Central memory CD8-positive, alpha-beta T cell (primary cell): ENCODE results near the gene METTL24.

Source experiments
- ATAC-seq: fragments of 150-1000 bp; cut with Tn5 transposase; replicated peaks from 2 replicates; pipeline ENCODE4 v1.10.0; 2022; ENCODE audit warnings: mild to moderate bottlenecking, moderate FRiP score, moderate number of reproducible peaks; ENCODE audit not compliant: poor library complexity, severe bottlenecking; ENCODE audit errors: extremely low read depth
- DNase-seq, 2 donors: peaks; one replicate each; pipeline ENCODE4 v3.0.0; 2021; ENCODE audit warnings: low spot score in 2 of 2
- H3K27ac Mint-ChIP-seq: one replicate; pipeline ENCODE4 v1.8.0; 2022; ENCODE audit warnings: low read depth, mild to moderate bottlenecking, moderate library complexity, mixed read lengths
- H3K27me3 Mint-ChIP-seq: one replicate; pipeline ENCODE4 v1.8.0; 2022; ENCODE audit warnings: mixed read lengths
- H3K36me3 Mint-ChIP-seq: one replicate; pipeline ENCODE4 v1.8.0; 2022; ENCODE audit warnings: mild to moderate bottlenecking, moderate library complexity, mixed read lengths; ENCODE audit not compliant: insufficient read depth
- H3K4me1 Mint-ChIP-seq: one replicate; pipeline ENCODE4 v1.8.0; 2022; ENCODE audit warnings: mixed read lengths
- H3K4me3 Mint-ChIP-seq: one replicate; pipeline ENCODE4 v1.8.0; 2022; ENCODE audit warnings: mild to moderate bottlenecking, moderate library complexity, mixed read lengths
- H3K9me3 Mint-ChIP-seq: one replicate; pipeline ENCODE4 v1.8.0; 2022; ENCODE audit warnings: mixed read lengths

METTL24 gene

GRCh38 chr6:110327391-110327790 lies 30.8 kb downstream of the METTL24 start:
- H3K27ac Mint-ChIP-seq: no peak overlapping the region
- no peak overlapping the region for H3K4me3 Mint-ChIP-seq
- no peak for ATAC-seq
- H3K9me3 Mint-ChIP-seq: no peaks in the 10 kb centered on the region
- DNase-seq: no peak
- H3K4me1 Mint-ChIP-seq: no peaks in the 10 kb centered on the region
- peaks cover 2% of the 10 kb centered on the region for H3K36me3 Mint-ChIP-seq
- peaks cover 17% of the 10 kb centered on the region for H3K27me3 Mint-ChIP-seq

- H3K4me3 Mint-ChIP-seq: no peak overlapping the region
- H3K27ac Mint-ChIP-seq: no peak overlapping the region
- no peak for DNase-seq
- no peak for ATAC-seq
- H3K4me1 Mint-ChIP-seq: no peaks in the 10 kb centered on the region
- peaks cover 2% of the 10 kb centered on the region for H3K36me3 Mint-ChIP-seq
- H3K27me3 Mint-ChIP-seq: peaks cover 13% of the 10 kb centered on the region
- H3K9me3 Mint-ChIP-seq: no peaks in the 10 kb centered on the region
These were observed 31.5 kb downstream of the METTL24 start for GRCh38 chr6:110326609-110327008.

GRCh38 chr6:110326057-110326456 lies 32.1 kb downstream of the METTL24 start:
- Mint-ChIP-seq H3K27me3 (peaks cover 8% of the 10 kb centered on the region), H3K9me3 (no peaks in the 10 kb centered on the region), H3K36me3 (peaks cover 2% of the 10 kb centered on the region), H3K27ac (no peak overlapping the region), H3K4me1 (no peaks in the 10 kb centered on the region), H3K4me3 (no peak overlapping the region)
- ATAC-seq: no peak
- no peak for DNase-seq

- H3K4me1 Mint-ChIP-seq: no peaks in the 10 kb centered on the region
These were observed 33.0 kb downstream of the METTL24 start for GRCh38 chr6:110325197-110325596.

GRCh38 chr6:110324548-110324947 lies 33.6 kb downstream of the METTL24 start:
- Mint-ChIP-seq H3K36me3 (peaks cover 2% of the 10 kb centered on the region), H3K27ac (no peak overlapping the region), H3K4me1 (no peaks in the 10 kb centered on the region), H3K4me3 (no peak overlapping the region), H3K27me3 (no peaks in the 10 kb centered on the region), H3K9me3 (no peaks in the 10 kb centered on the region)
- ATAC-seq: no peak
- no peak for DNase-seq

More at GRCh38 chr6:110325197-110325596, 33.0 kb downstream of the METTL24 start:
- Mint-ChIP-seq H3K36me3 (peaks cover 2% of the 10 kb centered on the region), H3K4me3 (no peak overlapping the region), H3K27me3 (no peaks in the 10 kb centered on the region), H3K9me3 (no peaks in the 10 kb centered on the region), H3K27ac (no peak overlapping the region)
- DNase-seq (no peak), ATAC-seq (no peak)

- Mint-ChIP-seq H3K27me3 (no peaks in the 10 kb centered on the region), H3K36me3 (peaks cover 2% of the 10 kb centered on the region), H3K9me3 (no peaks in the 10 kb centered on the region), H3K27ac (no peak overlapping the region), H3K4me1 (no peaks in the 10 kb centered on the region), H3K4me3 (no peak overlapping the region)
- no peak for DNase-seq
- ATAC-seq: no peak
These were observed 34.9 kb downstream of the METTL24 start for GRCh38 chr6:110323258-110323657.

GRCh38 chr6:110322874-110323242 lies 35.3 kb downstream of the METTL24 start:
- DNase-seq (no peak), ATAC-seq (no peak)
- H3K4me1 Mint-ChIP-seq: no peaks in the 10 kb centered on the region
- no peaks in the 10 kb centered on the region for H3K9me3 Mint-ChIP-seq
- no peak overlapping the region for H3K4me3 Mint-ChIP-seq
- H3K36me3 Mint-ChIP-seq: peaks cover 2% of the 10 kb centered on the region
- no peak overlapping the region for H3K27ac Mint-ChIP-seq
- no peaks in the 10 kb centered on the region for H3K27me3 Mint-ChIP-seq

GRCh38 chr6:110322151-110322873 lies 35.8 kb downstream of the METTL24 start:
- no peak for ATAC-seq
- DNase-seq: no peak
- Mint-ChIP-seq H3K27me3 (no peaks in the 10 kb centered on the region), H3K4me3 (no peak overlapping the region), H3K36me3 (peaks cover 2% of the 10 kb centered on the region), H3K4me1 (no peaks in the 10 kb centered on the region), H3K9me3 (no peaks in the 10 kb centered on the region), H3K27ac (no peak overlapping the region)

GRCh38 chr6:110320307-110320706 lies 37.8 kb downstream of the METTL24 start:
- H3K4me3 Mint-ChIP-seq: no peak overlapping the region
- H3K36me3 Mint-ChIP-seq: peaks cover 2% of the 10 kb centered on the region
- no peaks in the 10 kb centered on the region for H3K9me3 Mint-ChIP-seq
- H3K27ac Mint-ChIP-seq: no peak overlapping the region
- ATAC-seq (no peak), DNase-seq (no peak)
- no peaks in the 10 kb centered on the region for H3K27me3 Mint-ChIP-seq
- H3K4me1 Mint-ChIP-seq: no peaks in the 10 kb centered on the region

GRCh38 chr6:110319843-110320242 lies 38.3 kb downstream of the METTL24 start:
- no peak overlapping the region for H3K27ac Mint-ChIP-seq
- no peaks in the 10 kb centered on the region for H3K4me1 Mint-ChIP-seq
- H3K4me3 Mint-ChIP-seq: no peak overlapping the region
- no peaks in the 10 kb centered on the region for H3K27me3 Mint-ChIP-seq
- H3K9me3 Mint-ChIP-seq: no peaks in the 10 kb centered on the region
- ATAC-seq (no peak), DNase-seq (no peak)
- H3K36me3 Mint-ChIP-seq: peaks cover 2% of the 10 kb centered on the region

- H3K27ac Mint-ChIP-seq: no peak overlapping the region
- no peak for DNase-seq
- no peaks in the 10 kb centered on the region for H3K9me3 Mint-ChIP-seq
- ATAC-seq: no peak
- H3K4me1 Mint-ChIP-seq: no peaks in the 10 kb centered on the region
- peaks cover 2% of the 10 kb centered on the region for H3K36me3 Mint-ChIP-seq
- H3K4me3 Mint-ChIP-seq: no peak overlapping the region
- H3K27me3 Mint-ChIP-seq: no peaks in the 10 kb centered on the region
These were observed 38.8 kb downstream of the METTL24 start for GRCh38 chr6:110319381-110319780.

GRCh38 chr6:110318971-110319370 lies 39.2 kb downstream of the METTL24 start:
- no peaks in the 10 kb centered on the region for H3K4me1 Mint-ChIP-seq
- no peak for DNase-seq
- no peak for ATAC-seq
- no peaks in the 10 kb centered on the region for H3K9me3 Mint-ChIP-seq
- no peak overlapping the region for H3K27ac Mint-ChIP-seq
- no peaks in the 10 kb centered on the region for H3K27me3 Mint-ChIP-seq
- peaks cover 2% of the 10 kb centered on the region for H3K36me3 Mint-ChIP-seq
- H3K4me3 Mint-ChIP-seq: no peak overlapping the region

GRCh38 chr6:110317646-110318045 lies 40.5 kb downstream of the METTL24 start:
- Mint-ChIP-seq H3K27ac (no peak overlapping the region), H3K9me3 (no peaks in the 10 kb centered on the region), H3K4me1 (no peaks in the 10 kb centered on the region), H3K36me3 (no peaks in the 10 kb centered on the region), H3K27me3 (no peaks in the 10 kb centered on the region), H3K4me3 (no peak overlapping the region)
- ATAC-seq (no peak), DNase-seq (no peak)
